Fibroblast of skin of abdomen (primary cell): ENCODE measurements around the gene C4BPA.

Experiments
- DNase-seq: peaks from one replicate; pipeline ENCODE4 v3.0.0-alpha.2; 2013

Gene C4BPA

DNA sequence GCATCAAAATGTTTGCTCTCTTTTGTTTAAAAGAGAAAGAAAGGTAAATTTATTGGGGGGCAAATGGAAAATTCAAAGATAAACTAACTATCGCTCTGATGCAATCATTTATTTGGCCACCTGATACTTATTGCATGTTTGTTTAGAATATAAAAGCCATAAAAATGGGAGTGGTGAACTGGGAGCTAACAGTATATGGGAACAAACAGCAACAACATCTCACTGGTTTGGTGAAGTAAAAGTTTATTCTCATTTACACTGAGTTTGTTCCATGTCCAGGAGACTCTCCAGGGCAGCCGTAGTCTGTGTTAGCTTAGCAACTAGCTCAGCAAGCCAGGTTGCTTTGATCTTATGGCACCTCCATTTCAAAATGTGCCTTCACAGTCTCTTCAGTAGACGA is 20.4 kb downstream of the C4BPA start:
- no peak for DNase-seq

DNA sequence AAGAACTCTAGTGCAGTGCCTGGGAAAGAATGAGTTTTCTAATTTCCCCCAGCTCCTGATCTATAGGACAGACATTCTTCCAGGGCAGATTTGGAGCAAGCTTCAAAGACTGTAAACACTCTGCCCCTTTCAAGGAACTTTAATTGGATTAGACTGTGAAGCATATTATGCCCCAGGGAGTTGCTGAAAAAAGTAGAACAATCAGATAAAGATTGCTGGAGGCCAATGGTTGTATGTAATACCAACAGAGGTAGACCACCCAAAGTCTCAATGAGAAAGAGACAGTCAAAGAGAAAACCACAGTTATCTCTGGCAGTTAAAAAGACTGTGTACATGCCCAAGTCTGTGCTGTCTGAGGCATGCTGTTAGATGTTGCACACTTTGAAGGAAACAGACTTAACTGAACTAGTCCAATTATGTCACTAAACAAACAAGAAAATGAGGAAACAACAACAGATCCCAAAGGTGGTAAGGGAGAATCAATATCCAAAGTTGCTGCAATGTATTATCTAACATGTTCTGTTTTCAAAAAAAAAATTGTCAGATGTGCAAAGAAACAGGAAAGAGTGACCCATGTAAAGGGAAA is 24.4 kb downstream of the C4BPA start:
- no peak for DNase-seq

DNA sequence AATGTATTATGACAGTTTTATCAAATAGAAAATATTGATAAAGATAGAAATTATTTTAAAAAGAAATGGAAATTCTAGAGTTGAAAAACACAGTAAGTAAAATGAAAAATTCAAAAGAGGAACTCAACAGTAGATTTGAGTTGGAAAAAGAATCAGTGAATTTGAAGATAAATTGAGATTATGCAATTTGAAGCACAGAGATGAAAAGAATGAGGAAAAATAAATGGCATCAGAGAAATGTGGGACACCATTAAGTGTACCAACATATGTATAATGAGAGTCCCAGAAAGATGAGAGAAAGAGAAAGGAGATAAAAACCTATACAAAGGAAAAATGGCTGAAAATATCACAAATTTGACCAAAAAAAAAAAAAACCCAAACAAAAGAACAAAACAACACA is 25.0 kb downstream of the C4BPA start:
- DNase-seq = no peak

DNA sequence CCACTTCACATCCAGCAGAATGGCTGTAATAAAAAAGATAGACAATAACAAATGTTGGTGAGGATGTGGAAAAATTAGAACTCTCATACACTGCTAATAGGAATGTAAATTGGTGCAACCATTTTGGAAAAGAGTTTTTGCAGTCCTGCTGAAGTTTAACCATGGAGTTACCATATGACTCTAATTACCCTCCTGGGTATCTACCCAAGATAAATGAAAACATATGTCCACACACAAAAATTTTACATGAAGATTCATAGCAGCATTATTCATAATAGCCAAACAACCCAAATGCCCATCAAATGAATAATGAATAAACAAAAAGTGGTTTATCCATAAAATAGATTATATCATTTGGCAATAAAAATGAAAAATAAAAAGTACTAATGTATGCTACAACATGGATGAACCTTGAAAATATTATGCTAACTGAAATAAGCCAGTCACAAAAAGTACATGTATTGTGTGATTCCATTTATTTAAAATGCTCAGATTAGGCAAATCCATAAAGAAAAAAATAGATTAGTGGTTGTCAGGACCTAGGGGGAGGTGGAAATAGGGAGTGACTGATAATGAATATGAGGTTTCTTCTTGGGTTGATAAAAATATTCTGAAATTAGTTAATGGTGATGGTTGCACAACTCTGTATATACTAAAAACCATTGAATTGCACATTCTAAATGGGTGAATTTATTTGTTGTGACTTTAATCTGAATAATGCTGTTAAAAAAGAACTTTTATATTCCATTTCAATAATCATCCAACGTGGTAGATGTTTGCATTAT is 26.4 kb downstream of the C4BPA start:
- DNase-seq = no peak

DNA sequence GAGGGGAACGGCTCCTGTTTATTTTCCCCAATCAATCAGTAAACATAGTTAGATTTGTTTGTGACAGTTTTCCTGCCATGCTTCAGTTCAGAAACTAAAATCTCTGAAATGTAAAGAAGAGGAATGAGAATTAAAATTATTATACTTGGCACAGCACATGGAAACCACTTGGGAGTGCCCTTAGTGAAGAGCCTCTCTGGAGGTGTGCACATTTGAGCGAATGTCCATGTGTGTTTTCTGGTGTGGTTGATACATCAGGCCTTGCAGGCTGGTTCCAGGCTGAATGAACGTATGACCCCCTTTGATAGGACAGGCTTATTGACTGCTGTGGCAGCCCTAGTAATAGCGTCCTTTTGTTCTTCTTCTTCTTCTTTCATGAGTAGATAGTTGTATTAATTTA is 27.1 kb downstream of the C4BPA start:
- no peak for DNase-seq

DNA sequence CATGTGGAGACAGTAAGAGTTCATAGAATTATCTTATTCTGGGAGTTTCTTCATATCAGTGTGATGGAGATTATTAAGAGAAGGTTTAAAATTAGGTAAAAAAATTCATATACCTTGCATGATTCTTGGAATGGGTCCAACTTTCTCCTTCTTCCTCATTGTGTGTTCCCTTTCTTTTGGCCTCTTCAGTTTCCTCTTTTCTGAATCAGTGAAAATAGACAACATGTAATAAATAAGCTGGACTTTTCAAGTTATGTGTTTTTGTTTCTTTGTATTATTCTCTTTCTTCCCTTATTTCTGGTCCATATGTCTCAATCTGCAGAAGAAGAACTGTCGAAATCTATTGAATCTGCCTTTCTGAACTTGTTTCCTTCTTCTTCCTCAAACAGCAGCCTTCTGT is 30.5 kb downstream of the C4BPA start:
- no peak for DNase-seq

DNA sequence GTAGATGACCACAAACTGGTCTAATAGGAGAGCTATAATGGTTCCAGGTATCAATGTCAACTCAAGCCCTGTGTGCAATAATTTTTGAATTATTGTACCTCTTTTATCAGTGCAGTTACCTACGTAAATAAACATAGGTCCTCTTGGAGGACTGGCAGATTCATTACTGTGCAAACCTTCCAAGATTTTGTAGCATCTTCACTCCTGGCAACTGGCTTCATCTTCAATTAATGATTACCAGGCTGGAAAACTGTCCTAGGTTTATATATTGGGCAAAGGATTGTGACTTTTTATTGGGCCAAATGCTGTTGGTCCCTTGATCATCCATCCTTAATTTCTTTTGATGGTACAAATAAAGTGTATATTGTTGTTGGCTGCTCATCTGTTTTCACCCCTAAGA is 35.6 kb downstream of the C4BPA start:
- no peak for DNase-seq

DNA sequence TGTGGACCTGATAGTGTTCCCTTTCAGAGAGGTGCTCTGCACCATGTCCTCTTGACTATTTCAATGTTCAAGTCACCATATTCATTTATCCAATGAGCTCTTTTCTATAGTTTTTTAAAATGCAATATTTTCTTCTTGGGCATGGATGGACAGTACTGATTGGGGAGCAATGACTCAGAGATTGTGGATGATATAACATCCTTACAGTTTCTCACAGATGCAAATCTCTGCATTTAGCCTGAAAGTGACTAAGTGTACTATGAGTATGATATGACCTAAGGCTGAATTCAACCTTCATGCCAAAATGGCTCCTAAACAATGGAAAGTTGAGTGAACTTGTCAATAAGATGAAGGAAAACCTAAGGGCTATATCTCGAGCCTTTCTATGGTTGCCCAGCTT is 36.5 kb downstream of the C4BPA start:
- DNase-seq = no peak

DNA sequence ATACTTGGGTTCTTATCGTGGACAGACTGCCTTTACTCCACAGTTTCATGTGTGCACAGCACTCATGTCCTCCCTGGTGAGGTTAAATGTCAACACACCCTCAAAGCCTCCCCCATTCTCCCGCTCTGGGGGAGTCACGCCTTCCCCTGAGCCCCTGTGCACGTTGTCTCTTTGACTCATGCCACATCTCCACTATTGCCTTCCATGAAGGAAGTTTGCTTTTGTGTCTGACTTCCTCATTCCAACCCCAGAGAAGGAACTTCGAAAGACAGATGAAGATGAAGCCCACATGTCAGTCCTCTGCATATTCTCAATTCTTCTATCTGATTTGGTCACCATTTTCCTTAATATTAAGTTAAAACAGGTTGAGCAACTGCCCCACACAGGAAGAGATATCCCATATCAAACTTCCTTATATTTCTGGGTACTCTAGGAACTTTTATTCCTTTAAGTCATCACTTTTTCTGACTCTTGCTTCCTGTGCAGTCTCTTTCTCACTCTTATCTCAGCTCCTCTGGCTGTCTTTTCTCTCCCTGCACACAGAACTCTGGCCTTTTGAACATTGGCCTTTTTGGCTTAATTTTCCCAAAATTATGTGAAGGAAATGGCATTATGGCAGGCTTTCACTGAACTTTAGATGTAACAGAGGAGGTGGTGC is 41.5 kb downstream of the C4BPA start:
- no peak for DNase-seq

DNA sequence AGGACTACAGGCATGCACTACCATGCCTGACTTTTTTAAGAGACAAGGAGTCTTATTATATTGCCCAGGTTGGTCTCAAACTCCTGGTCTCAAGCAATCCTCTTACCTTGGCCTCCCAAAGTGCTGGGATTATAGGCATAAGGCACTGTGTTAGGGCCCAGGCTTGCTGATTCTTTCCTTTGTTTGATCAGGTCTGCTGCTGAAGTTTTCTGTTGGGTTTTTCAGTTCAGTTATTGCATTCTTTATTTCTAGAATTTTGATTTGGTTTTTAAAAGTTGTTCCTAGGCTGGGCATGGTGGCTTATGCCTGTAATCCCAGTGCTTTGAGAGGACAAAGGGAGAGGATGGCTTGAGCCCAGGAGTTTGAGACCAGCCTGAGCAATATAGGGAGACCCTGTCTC is 47.9 kb downstream of the C4BPA start:
- no peak for DNase-seq

DNA sequence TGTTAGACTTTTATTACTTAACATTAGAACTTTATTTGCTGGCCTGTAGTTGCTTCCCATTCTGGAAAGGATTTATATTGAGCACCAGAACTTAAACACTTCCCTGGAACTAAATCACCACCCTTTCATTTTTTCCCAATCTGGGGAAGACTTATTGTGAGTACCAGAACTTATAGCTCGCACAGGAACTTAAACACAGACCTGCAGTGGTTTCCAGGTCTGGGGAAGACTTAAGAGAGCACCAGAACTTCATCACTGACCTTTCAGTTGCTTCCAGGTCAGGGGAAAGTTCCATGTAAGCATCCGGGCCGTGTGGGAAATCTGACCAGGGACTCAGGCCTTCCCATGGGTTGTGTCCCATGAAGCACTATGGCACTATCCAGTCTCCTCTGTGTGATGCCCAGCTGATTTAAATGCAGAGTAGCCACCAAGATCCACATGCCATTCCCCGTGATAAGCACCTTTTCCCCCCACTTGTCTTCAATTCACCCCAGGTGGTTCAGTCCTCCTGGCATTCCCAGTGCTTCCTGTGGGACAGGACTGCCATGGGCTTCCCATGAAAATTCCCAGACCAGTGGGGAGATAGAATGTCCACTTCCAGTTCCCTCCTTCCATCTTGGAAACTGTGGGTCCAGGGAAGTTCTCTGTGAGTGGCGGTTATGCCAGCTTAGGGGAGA is 48.9 kb downstream of the C4BPA start:
- DNase-seq = no peak

DNA sequence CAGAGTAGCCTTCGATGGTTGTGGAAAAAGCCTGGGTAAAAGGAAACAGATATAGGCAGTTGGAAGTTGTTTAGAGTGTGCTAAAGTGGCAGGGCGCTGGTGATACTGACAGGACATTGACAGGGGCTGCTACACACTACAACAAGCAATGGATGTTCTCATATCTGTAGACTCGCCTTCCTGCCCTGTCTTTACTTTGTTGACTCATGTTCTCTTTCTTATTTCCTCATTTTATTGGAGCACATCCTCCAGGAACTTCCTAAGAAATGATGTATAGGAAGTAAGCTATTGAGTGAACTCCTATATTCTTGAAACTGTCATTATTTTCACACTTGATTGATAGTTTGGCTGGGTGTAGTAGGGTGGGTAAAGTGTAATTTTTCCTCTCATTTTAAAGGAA is 51.0 kb downstream of the C4BPA start:
- DNase-seq = no peak

DNA sequence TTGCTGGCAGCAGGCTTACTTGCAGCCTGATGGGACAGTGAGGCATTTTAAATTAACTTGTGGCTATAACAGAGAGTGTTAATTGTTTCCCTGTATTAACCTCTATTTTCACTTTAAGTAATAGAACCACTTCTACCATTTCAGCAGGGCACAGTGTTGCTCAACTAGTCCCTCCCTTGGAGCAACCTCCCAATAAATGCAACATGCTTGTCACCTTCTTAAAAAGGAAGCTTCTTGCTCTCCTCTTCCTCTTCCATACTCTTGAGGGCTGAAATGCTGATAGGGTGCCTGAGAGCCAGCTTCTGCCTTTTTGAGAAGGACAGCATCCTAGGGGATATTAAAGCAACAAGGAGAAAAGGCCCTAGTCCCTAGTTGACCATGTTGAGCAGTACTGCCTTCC is 52.1 kb downstream of the C4BPA start:
- no peak for DNase-seq

DNA sequence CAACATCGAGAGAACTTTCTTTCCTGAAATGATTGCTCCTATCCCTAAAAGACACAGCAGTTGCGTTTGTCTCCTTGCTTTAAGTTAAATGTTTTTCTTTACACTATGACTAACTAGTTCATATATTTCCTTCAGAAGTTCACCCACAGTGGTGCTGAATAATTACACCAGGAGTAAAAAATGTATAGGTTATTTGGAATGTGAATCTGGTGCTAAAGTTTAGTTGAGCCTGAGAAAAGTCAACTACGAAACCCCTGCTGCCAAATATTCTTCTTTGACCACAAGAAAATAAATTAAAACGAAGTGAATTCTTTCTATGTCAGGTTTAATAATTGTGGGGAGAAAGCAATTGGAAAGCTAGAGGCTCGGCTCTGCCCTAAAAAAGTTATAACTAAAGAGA is 52.8 kb downstream of the C4BPA start:
- DNase-seq = peak; percentile 57

DNA sequence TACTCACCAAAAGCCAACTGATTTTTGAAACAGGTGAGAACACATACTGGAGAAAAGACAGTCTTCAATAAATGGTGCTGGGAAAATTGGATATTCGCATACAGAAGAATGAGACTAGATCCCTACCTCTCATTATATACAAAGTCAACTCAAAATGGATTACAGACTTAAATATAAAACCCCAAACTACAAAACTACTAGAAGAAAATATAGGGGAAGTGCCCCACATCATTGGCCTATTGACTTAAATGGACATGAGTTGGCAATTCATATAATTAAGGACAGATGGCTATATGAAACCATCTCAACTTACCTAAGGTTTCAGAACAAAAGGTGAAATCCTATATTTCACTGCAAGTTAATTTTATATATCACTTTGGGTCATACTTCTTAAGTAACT is 60.1 kb downstream of the C4BPA start:
- DNase-seq = no peak

DNA sequence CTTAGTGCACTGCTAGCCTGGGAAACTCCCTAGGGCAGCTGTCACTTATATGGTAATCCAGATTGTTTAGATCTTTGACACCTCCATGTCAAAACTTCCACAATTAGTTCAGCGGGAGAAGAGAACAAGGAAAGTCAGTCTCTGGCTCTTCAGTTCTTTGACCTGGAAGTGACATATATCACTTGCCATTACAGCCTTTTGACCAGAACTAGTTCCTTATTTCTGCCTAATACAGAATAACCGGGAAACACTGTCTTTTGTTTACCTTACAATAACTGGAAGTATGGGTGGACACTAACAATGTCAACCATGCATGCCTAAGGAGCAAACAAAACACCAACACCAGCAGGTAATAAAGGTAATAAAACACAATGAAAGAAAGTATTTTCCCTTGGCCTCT is 68.3 kb downstream of the C4BPA start:
- no peak for DNase-seq

DNA sequence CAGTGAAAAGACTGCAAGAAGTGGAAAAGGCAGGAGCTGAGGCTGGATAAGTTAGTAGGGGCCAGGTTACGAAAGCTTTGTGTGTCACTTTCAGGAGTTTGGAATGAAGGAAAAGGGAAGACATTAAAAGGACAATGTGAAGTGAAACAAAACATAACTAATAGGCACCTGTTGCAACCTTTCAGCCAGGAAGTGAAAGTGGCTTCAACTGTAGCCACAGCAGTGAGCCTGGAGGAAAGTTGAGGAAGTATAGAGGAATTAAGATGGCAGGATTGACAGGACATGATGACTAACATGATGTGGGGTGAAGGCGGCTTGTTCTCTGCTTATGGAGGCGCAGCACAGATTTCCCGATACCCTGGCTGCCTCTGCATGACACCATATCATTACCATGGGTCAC is 68.9 kb downstream of the C4BPA start:
- DNase-seq = no peak

DNA sequence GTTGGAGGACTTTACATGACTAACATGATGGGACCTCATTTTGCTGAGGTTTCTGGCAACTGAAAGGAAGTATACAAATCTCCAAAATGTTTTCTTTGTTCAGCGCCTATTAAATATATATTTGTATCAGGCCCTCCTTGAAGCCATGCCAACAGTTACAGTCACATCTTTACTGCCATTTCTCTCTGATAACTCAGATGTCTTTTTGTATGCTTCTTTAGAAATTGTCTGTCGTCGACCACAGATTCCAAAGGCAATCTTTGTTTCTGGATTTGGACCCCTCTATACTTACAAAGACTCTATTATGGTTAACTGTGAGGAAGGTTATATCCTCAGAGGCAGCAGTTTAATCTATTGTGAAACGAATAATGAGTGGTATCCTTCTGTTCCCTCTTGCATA is 69.4 kb downstream of the C4BPA start:
- no peak for DNase-seq

DNA sequence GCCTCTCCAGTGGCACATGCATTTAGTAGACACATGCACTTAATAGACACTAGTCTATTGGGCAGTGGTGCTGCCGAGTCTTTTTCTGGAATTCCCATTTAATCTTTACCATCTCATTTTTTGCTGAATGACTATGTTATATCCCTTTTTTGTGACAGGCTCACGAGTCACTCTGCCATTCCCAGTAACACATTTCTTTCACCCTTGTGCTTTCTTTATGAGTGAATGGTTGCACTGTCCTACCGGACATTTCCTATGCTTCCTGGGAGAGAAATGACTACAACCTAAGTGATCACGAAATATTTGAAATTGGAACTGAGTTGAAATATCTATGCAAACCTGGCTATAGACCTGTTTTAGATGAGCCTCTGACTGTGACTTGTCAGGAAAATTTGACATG is 70.9 kb downstream of the C4BPA start:
- no peak for DNase-seq

DNA sequence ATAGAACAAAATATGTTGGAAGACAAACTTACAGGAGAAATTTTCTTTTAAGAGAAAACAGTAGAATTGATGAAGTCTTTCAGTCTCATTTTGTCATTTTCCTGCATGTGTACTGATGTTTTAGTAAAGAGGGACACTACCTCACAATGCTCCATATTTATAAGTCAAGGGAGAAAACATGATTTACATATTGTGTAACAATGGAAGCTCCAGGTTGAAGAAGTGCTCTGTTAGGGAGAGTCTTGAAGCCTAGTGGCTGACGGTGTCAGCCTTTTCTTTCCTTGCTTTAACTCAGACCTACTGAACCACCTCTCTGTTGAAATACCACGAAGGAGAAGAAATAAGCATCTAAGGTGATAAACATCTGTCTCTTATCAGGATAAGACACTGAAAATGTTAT is 75.0 kb downstream of the C4BPA start:
- no peak for DNase-seq

DNA sequence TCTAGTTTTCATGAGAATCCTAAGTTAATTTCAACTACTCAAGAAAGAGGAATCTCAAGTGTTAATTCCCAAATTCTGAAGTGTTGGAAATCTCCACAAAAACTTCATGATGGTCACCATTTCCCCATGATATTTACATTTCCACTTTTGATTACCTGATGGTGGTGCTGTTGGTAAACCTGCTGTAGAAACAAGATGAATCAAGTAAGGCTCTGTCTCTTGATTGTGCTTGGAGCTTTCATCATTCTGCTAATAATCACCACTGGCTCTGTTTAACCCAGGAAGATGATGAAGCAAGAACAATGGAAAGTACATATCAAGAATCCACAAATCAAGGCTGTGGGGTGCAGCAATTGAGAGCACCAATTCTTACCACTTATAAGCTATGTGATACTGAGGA is 77.8 kb downstream of the C4BPA start:
- DNase-seq = peak; percentile 1

DNA sequence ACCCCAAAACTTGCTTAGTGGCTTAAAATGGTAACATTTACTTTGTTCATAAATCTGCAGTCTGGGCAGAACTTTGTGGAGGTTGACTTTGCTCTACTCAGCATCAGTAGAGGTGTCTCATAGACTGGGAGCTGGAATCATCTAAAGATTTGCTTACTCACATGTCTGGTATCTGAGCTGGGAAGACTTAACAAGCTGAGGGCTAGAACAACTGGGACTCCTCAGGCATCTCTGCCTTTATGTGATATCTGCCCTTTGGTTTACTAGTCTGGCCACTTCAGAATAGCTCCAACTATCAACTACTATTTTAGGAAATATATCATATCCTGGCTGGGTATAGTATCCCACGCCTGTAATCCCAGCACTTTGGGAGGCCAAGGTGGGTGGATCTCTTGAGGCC is 82.5 kb downstream of the C4BPA start:
- peak; percentile 36 for DNase-seq

DNA sequence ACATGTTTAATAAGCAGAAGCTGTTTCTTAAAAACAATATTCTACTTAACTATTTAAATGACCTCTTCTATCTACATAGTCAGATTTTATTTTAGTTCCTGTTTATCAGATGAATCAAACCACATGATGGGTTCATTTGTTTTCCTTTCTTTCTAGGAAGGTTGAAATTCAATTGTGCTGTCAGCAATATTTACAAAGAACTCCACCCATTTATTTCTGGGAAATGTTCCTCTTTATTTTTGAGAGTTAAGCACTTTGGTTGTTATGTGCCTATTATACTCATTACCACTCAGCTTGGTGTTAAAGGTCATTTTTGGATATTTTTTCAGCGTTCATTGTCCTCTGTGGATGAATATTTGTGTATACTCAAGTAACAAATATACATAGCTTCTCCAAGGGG is 84.9 kb downstream of the C4BPA start:
- no peak for DNase-seq

DNA sequence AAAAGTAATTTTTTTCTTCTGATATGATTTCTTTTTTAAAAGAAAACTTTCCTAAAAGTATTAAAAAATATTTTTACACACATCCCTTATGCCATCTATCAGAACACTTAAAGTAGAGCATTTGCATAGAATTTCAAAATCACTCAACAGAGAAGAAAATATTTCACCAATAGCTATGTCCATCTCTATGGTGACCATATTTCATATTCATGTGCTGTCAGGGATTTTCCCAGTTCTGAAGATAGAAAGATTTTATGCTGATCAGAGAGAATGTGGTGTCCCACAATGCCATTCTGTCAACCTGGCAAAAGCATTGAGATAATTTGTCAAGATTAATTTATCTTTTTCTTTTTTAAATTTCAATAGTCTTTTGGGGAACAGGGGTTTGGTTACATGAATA is 87.0 kb downstream of the C4BPA start:
- DNase-seq = no peak
